Right ventricle myocardium superior (tissue), 1 donor: ENCODE results near the gene DISP3. TPM values are rescaled to one million over a fixed set of nuclear protein-coding genes. Genes with fewer than 3 reads are reported as not detected.

Experiments used
- ATAC-seq: fragments of 200-7000 bp; cut with Tn5 transposase; one replicate; pipeline ENCODE4 v1.9.1; 2020; ENCODE audit warnings: mild to moderate bottlenecking; ENCODE audit not compliant: poor library complexity
- DNase-seq: peaks from one replicate; pipeline ENCODE4 v3.0.0-alpha.2; 2020
- intact Hi-C: fragments of 100-400 bp; cut with DNase I; formaldehyde crosslinking; loops from one replicate; pipeline ENCODE4 v1.11.2; 2022
- total RNA-seq: library from RNA; stranded (reverse); fragmentation: NEBNext Ultra II Directional; extraction: Animal tissue kit (Norgen Biotek cat#: 25700); gene quantifications from one replicate; pipeline ENCODE4 v1.2.1, GENCODE V29; 2021
- donor health status: DM: no; HTN: yes; CAD: no; lungs with severe emphysema.

Gene DISP3
- total RNA-seq, 1 donor from 2014 or later = not detected

GRCh38 chr1:11535761-11536572, 57.0 kb downstream of the DISP3 start:
- no peak for ATAC-seq
- intact Hi-C loops = no loop called here
- no peak for DNase-seq

GRCh38 chr1:11536573-11537379, 57.8 kb downstream of the DISP3 start:
- intact Hi-C loops = no loop called here
- ATAC-seq (no peak), DNase-seq (no peak)

- ATAC-seq (no peak), DNase-seq (no peak)
- intact Hi-C loops = no loop called here
These were observed 58.4 kb downstream of the DISP3 start for GRCh38 chr1:11537380-11537764.

GRCh38 chr1:11537854-11538591, 59.1 kb downstream of the DISP3 start:
- intact Hi-C loops = no loop called here
- no peak for ATAC-seq
- no peak for DNase-seq

- intact Hi-C loops = no loop called here
- DNase-seq (no peak), ATAC-seq (no peak)
These were observed 59.9 kb downstream of the DISP3 start for GRCh38 chr1:11538886-11539285.

GRCh38 chr1:11539850-11540772, 61.2 kb downstream of the DISP3 start:
- no peak for ATAC-seq
- DNase-seq = no peak
- intact Hi-C loops = no loop called here

GRCh38 chr1:11540773-11541160, 61.8 kb downstream of the DISP3 start:
- intact Hi-C loops = no loop called here
- no peak for ATAC-seq
- no peak for DNase-seq

GRCh38 chr1:11541236-11541635, 62.3 kb downstream of the DISP3 start:
- intact Hi-C loops = no loop called here
- ATAC-seq (no peak), DNase-seq (no peak)

- intact Hi-C loops = no loop called here
- no peak for DNase-seq
- no peak for ATAC-seq
These were observed 63.0 kb downstream of the DISP3 start for GRCh38 chr1:11541956-11542355.

- no peak for ATAC-seq
- DNase-seq = no peak
- intact Hi-C loops = no loop called here
These were observed 64.4 kb downstream of the DISP3 start for GRCh38 chr1:11543392-11543791.

- no peak for ATAC-seq
- intact Hi-C loops = no loop called here
- DNase-seq = no peak
These were observed 64.8 kb downstream of the DISP3 start for GRCh38 chr1:11543796-11544195.

GRCh38 chr1:11546456-11546855, 67.5 kb downstream of the DISP3 start:
- ATAC-seq (no peak), DNase-seq (no peak)
- intact Hi-C loops = no loop called here

- no peak for DNase-seq
- ATAC-seq = peak; percentile 53
- intact Hi-C loops = no loop called here
These were observed 71.8 kb downstream of the DISP3 start for GRCh38 chr1:11550664-11551283.

GRCh38 chr1:11558276-11558675, 79.3 kb downstream of the DISP3 start:
- intact Hi-C loops = no loop called here
- ATAC-seq (no peak), DNase-seq (no peak)

- intact Hi-C loops = no loop called here
- ATAC-seq (no peak), DNase-seq (no peak)
These were observed 80.1 kb downstream of the DISP3 start for GRCh38 chr1:11558871-11559590.

- DNase-seq = no peak
- no peak for ATAC-seq
- intact Hi-C loops = no loop called here
These were observed 80.6 kb downstream of the DISP3 start for GRCh38 chr1:11559591-11559970.

- ATAC-seq (no peak), DNase-seq (no peak)
- intact Hi-C loops = no loop called here
These were observed 81.1 kb downstream of the DISP3 start for GRCh38 chr1:11560061-11560460.
